Right lung (tissue), 5 donors: ENCODE measurements around the gene KLHL26. TPM values are rescaled to one million over a fixed set of nuclear protein-coding genes. Genes with fewer than 3 reads are reported as not detected.

Experiments used
- DNase-seq, 2 donors: peaks; one replicate each; pipeline ENCODE4 v3.0.0-alpha.2; 2013
- polyA plus RNA-seq, 5 donors: library from polyadenylated mRNA; unstranded; fragments of 120-200 nt; gene quantifications; one replicate each; pipeline versions ENCODE4 v1.2.1 to v1.2.3, GENCODE V29; 2013; ENCODE audit warnings: inconsistent platforms in 1 of 5, low replicate concordance in 1 of 5; ENCODE audit not compliant: insufficient read length in 5 of 5, insufficient read depth in 1 of 5

KLHL26 gene
- polyA plus RNA-seq, 5 donors: 3.1 to 9.9 (median 5.3) TPM

DNA sequence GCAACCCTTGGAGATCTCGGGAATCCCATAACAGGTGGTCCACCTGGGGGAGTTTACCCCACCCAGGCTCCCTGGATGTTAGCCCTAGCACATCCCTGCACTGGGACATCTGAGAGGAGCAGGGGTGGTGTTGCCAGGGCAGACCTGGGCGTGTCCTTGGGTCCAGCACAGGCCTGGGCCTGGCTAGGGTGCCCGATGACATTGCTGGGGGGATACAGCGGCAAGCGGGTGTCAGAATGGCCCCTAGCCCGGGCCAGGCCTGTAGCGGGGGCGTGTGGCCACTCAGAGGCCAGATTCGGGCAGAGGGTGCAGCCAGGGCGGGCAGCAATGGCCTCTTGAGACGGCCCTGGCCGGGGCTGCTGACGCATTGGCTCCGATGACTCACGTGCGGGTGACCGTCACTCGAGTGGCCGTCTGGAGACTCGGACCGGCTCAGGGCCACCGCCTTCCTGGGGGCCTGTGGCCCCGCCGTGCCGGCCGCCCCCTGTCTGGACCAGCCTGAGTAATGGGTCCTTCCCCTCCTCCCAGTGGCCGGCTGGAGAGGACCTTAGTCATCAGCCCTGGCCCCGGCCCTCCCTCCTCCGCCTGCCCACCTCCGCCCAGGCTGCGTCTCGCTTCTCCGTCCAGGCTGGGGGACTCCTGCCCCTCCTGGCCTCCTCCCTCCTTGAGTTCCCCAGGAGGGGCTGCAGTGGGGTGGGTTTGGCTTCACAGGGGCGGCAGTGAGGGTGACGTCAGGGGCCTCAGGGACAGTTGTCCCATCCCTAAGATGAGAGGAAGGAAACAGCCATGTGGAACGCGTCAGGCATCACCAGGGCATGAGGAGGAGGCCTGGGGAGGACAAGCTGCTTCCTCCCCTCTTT, 23.5 kb downstream of the KLHL26 start:
- DNase-seq: no peak

GRCh38 chr19:18660939-18661670, 24.3 kb downstream of the KLHL26 start:
- no peak for DNase-seq

DNA sequence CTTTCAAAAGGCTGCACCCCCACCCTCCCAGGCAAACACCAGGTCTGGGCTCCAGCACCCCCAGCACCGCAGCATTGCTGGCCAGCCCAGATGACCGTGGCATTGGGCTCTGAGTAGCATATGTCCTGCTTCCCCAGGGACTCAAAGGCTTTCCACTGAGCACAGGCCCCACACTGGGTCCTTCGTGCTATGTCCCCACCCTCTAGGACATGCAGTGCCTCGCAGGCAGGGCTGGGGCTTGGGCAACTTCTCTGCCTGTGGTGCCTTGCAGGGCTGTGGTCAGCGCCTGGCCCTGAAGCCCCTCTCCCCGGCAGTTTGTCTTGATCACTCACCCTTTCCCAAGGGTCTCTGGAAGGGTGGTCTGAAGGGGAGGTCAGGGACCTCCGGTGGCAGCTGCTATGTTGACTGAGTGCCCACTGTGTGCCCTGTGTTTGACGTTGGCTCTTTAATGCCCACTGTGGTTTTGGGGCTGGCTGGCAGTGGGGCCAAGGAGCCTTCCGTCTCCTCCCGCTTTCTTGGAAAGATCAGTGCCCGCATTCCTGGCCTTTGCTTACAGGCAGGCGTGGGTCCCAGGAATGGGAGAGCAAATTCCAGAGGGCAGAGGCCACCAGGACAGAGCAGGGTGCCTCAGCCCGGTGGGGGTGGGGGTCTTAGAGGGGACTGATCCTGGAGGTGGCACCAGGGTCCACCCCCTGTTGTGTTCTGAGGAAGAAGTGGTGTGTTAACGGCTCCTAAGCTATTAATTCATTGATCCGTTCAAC, 26.3 kb downstream of the KLHL26 start:
- no peak for DNase-seq

GRCh38 chr19:18663940-18664530, 27.2 kb downstream of the KLHL26 start:
- no peak for DNase-seq

DNA sequence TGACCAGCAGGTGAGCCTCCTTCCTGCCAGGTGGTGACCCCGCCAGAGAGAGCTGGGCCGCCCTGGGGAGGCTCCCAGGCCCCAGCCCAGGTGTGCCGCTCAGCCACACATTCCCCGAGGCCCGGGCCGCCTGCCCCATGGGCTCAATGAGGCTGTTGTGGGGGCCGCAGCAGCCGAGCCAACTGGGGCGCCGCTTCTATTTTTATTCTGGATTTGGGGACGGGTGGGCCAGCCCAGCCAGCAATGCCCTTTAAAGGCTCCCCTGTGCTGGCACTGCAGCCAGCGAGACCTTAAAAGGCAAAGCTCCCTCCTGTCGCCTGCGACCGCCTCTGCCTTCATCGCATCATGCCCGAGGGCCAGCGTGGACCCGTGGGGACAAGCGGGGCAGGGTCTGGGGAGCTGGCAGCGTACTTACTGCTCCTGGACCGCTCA, 29.0 kb downstream of the KLHL26 start:
- no peak for DNase-seq

- no peak for DNase-seq
Observed at GRCh38 chr19:18666317-18666716, 29.5 kb downstream of the KLHL26 start.

- no peak for DNase-seq
Observed at GRCh38 chr19:18666784-18667183, 30.0 kb downstream of the KLHL26 start.

- no peak for DNase-seq
Observed at GRCh38 chr19:18667531-18668251, 30.9 kb downstream of the KLHL26 start.

GRCh38 chr19:18668252-18668631, 31.4 kb downstream of the KLHL26 start:
- DNase-seq: no peak

GRCh38 chr19:18668744-18669523, 32.1 kb downstream of the KLHL26 start:
- DNase-seq: no peak

DNA sequence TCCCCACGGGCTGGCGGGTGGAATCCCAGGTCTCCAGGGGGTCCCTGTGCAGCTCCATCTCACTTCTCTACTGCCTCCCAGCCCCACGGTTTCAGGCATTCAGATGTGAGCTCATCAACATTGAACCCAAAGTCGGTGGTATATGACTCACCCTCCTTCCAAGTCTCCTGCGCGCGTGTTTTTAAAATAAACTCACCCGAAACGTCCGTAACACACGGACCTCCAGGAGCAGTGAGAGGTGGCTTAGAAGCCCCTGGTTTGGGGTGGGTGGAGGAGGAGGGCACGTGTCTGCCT, 32.6 kb downstream of the KLHL26 start:
- DNase-seq: no peak

DNA sequence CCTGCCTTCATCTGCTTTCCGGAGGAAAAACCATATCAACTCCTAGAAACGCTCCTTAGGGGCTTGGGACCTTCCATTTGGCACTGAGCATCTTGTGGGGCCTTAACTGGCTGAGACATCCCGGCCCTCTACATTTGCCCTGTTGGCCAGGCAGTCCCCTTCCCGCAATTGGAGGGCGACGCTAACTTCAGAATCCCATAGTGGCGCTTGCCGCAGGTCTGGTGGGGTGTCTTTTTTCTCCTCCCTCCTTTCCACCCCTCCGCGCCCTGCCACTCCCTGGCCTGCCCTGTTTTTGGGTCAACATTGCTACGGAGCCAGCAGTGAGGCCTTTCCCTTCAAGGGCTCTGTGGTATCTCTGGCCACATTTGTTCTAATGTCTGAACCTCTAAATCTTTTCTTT, 33.1 kb downstream of the KLHL26 start:
- no peak for DNase-seq

- DNase-seq: no peak
Observed at GRCh38 chr19:18670312-18670711, 33.5 kb downstream of the KLHL26 start.

- DNase-seq: no peak
Observed at GRCh38 chr19:18671303-18672043, 34.6 kb downstream of the KLHL26 start.

- DNase-seq: no peak
Observed at GRCh38 chr19:18672044-18672451, 35.2 kb downstream of the KLHL26 start.

DNA sequence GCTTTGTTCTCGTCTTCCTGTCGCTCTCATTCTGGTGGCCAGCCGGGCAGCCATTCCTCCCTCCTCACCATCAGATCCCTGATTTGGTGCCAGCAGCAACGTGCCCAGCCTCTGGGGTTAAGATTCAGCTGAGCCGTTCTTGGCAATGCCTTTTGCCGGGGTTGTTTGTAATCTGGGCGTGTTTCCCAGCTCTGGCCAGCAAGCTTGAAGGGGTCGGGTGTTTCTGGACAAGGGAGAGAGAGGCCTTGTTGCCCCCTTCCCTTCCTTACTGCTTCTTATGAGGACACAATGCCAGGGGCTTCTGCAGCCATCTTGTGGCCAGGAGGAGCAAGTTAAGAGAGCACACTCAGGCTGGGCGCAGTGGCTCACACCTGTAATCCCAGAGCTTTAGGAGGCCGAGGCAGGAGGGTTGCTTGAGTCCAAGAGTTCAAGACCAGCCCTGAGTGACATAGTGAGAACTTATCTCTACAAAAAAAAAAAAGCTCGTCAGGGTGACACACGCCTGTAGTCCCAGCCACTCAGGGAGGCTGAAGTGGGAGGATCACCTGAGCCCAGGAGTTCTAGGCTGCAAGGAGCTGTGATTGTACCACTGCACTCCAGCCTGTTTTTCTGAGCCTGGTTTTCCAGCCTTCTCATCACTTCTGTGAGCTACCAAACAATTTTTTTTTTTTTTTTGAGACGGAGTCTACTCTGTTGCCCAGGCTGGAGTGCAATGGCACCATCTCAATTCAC, 35.9 kb downstream of the KLHL26 start:
- DNase-seq: no peak

- DNase-seq: no peak
Observed at GRCh38 chr19:18674616-18675015, 37.8 kb downstream of the KLHL26 start.

DNA sequence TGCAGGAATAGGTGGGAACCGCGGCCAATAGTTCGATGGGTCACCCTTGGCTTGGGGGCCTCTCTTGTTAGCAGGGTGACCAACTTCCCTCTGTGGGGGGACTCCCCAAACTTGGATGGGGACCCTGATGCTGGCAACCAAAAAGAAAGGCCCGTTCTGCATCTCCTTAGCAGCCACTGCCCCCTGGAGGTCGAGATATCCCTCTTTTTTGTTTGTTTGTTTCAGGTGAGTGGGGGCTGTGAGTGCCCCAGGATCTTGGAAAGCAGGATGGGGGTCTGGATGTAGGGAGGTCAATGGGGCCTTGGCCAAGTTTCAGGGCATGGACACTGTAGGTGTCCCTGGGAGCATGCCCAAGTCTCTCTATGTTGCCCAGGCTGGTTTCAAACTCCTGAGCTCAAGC, 39.0 kb downstream of the KLHL26 start:
- no peak for DNase-seq

DNA sequence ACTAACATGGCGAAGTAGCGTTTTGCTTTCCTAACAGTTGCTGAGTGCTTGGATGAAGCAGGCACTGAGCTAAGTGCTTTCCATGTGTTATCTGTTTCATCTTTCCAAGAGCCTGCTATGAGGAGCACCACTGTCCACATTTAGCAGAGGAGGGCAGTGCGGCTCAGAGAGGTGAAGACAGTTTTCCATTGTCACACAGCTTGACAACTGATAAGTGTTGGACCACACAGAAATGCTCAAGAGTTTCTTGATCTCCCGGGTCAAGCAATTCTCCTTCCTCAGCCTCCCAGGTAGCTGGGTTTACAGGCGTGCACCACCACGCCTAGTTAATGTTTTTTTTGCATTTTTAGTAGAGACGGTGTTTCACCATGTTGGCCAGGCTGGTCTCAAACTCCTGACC, 39.9 kb downstream of the KLHL26 start:
- DNase-seq: no peak
